C4-2B (cell line): ENCODE data around the gene GTF2E1.

Experiments used
- ZFX ChIP-seq: fragments of 450-650 bp; IDR thresholded peaks from 2 replicates; pipeline ENCODE4 v1.6.1; 2017
- TF ChIP-seq, protein P1 (sequence below): fragments of 450-650 bp; conservative IDR thresholded peaks from 2 replicates; pipeline ENCODE4 v1.5.1; 2017; ENCODE audit warnings: mild to moderate bottlenecking

DNA sequence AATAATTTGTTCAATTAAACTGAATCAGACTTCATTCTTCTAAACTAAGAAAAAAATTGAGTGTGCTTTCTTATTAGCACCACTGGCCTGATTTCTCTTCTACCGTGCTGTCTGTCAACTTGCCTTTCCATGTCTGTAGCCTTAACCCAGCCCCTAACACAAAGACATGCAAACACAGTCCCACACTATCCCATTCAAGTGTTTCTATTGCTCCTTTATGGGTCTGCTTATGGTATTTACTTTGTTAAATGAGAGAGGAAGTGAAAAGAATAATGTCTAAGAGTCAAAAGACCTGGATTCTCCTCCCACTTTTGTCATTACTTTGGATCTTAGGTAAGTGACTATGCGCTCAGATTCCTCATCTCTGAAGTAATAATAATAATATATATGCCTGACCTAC lies 55.3 kb downstream of the GTF2E1 start:
- TF ChIP-seq, protein P1, sequence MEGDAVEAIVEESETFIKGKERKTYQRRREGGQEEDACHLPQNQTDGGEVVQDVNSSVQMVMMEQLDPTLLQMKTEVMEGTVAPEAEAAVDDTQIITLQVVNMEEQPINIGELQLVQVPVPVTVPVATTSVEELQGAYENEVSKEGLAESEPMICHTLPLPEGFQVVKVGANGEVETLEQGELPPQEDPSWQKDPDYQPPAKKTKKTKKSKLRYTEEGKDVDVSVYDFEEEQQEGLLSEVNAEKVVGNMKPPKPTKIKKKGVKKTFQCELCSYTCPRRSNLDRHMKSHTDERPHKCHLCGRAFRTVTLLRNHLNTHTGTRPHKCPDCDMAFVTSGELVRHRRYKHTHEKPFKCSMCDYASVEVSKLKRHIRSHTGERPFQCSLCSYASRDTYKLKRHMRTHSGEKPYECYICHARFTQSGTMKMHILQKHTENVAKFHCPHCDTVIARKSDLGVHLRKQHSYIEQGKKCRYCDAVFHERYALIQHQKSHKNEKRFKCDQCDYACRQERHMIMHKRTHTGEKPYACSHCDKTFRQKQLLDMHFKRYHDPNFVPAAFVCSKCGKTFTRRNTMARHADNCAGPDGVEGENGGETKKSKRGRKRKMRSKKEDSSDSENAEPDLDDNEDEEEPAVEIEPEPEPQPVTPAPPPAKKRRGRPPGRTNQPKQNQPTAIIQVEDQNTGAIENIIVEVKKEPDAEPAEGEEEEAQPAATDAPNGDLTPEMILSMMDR, result no peak
- no peak for TF ChIP-seq ZFX
